Measurements from ENCODE around the gene ROCK2. TPM values are rescaled to one million over a fixed set of nuclear protein-coding genes. Genes with fewer than 3 reads are reported as not detected.
A peak's percentile ranks its signal among the peaks of the same experiment; 100 is the strongest.

Gene ROCK2
- total and polyA plus RNA-seq, 2 of the 13 experiments (the other 11 are each of a cell fraction or from before 2014, with no cell fraction given): 38.1 to 119 TPM

DNA sequence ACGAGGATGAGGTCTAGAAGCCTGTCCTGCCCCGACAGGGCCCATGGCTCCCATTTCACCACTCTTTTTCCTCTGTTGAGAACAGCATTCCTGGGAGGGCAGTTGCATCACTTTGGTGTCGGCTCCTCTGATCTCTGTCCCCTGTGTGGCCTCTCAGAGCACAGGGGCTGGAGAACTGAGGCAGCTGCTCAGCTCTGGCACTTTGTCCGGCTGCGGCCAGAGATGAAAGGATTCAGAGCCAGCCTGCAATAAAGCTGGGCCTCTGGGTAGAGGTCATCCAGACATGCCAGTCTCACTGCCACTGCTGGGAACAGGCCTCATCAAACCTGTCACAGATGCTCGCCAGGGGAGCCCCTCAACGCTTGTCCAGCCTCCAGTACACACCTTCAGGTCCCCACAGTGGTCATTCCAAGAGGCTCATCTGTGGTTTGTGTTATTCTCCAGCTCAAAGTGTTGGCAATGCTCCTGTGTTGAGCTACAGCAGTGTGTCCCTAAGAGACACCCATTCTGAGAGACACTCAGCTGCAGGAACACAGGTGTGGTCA, 13.1 kb upstream of the ROCK2 start (continued):
- peak; percentile 66; the same call in 1 of the 2 replicates for TF ChIP-seq ZNF562 (CRISPR knock-in tag; IDR thresholded peaks at IDR 0.05; ENCODE audit: borderline replicate concordance)
- TF ChIP-seq ZSCAN9 (CRISPR knock-in tag; IDR thresholded peaks at IDR 0.05; ENCODE audit: borderline replicate concordance): peak; percentile 99
- TF ChIP-seq, protein P1, sequence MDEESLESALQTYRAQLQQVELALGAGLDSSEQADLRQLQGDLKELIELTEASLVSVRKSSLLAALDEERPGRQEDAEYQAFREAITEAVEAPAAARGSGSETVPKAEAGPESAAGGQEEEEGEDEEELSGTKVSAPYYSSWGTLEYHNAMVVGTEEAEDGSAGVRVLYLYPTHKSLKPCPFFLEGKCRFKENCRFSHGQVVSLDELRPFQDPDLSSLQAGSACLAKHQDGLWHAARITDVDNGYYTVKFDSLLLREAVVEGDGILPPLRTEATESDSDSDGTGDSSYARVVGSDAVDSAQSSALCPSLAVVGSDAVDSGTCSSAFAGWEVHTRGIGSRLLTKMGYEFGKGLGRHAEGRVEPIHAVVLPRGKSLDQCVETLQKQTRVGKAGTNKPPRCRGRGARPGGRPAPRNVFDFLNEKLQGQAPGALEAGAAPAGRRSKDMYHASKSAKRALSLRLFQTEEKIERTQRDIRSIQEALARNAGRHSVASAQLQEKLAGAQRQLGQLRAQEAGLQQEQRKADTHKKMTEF (CRISPR knock-in tag; IDR thresholded peaks at IDR 0.05): peak; percentile 100
- peak; percentile 95 for TF ChIP-seq AHR (CRISPR knock-in tag; IDR thresholded peaks at IDR 0.05)
- peak; percentile 96; the same call in 1 of the 2 replicates for TF ChIP-seq KMT2A (CRISPR knock-in tag; IDR thresholded peaks at IDR 0.05)
- TF ChIP-seq, protein P2, sequence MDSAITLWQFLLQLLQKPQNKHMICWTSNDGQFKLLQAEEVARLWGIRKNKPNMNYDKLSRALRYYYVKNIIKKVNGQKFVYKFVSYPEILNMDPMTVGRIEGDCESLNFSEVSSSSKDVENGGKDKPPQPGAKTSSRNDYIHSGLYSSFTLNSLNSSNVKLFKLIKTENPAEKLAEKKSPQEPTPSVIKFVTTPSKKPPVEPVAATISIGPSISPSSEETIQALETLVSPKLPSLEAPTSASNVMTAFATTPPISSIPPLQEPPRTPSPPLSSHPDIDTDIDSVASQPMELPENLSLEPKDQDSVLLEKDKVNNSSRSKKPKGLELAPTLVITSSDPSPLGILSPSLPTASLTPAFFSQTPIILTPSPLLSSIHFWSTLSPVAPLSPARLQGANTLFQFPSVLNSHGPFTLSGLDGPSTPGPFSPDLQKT (CRISPR knock-in tag; IDR thresholded peaks at IDR 0.05; ENCODE audit: borderline replicate concordance): no peak
- TF ChIP-seq, protein P3, sequence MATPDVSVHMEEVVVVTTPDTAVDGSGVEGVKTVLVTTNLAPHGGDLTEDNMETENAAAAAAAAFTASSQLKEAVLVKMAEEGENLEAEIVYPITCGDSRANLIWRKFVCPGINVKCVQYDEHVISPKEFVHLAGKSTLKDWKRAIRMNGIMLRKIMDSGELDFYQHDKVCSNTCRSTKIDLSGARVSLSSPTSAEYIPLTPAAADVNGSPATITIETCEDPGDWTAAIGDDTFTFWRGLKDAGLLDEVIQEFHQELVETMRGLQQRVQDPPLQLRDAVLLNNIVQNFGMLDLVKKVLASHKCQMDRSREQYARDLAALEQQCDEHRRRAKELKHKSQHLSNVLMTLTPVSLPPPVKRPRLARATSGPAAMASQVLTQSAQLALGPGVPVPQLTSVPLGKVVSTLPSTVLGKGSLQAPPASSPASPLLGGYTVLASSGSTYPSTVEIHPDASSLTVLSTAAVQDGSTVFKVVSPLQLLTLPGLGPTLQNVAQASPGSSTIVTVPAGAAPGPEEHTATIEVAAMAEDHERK (CRISPR knock-in tag; IDR thresholded peaks at IDR 0.05; ENCODE audit: low read depth): peak; percentile 57; the same call in 1 of the 2 replicates
- TF ChIP-seq, protein P4, sequence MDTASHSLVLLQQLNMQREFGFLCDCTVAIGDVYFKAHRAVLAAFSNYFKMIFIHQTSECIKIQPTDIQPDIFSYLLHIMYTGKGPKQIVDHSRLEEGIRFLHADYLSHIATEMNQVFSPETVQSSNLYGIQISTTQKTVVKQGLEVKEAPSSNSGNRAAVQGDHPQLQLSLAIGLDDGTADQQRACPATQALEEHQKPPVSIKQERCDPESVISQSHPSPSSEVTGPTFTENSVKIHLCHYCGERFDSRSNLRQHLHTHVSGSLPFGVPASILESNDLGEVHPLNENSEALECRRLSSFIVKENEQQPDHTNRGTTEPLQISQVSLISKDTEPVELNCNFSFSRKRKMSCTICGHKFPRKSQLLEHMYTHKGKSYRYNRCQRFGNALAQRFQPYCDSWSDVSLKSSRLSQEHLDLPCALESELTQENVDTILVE (CRISPR knock-in tag; IDR thresholded peaks at IDR 0.05): peak; percentile 98
- TF ChIP-seq ATM (IDR thresholded peaks at IDR 0.05; ENCODE audit: borderline replicate concordance): no peak
- no peak; the same call in 1 of the 2 replicates for TF ChIP-seq SNAI1 (CRISPR knock-in tag; IDR thresholded peaks at IDR 0.05; ENCODE audit: borderline replicate concordance)
- TF ChIP-seq ZNF432 (CRISPR knock-in tag; IDR thresholded peaks at IDR 0.05; ENCODE audit: borderline replicate concordance): no peak
- TF ChIP-seq NCOR1 (IDR thresholded peaks at IDR 0.05; ENCODE audit: borderline replicate concordance, low read length): peak; percentile 100
- TF ChIP-seq ZNF263 (CRISPR knock-in tag; IDR thresholded peaks at IDR 0.05): peak; percentile 87
- TF ChIP-seq GATAD2A (CRISPR knock-in tag; IDR thresholded peaks at IDR 0.05): peak; percentile 100
- TF ChIP-seq, protein P5, sequence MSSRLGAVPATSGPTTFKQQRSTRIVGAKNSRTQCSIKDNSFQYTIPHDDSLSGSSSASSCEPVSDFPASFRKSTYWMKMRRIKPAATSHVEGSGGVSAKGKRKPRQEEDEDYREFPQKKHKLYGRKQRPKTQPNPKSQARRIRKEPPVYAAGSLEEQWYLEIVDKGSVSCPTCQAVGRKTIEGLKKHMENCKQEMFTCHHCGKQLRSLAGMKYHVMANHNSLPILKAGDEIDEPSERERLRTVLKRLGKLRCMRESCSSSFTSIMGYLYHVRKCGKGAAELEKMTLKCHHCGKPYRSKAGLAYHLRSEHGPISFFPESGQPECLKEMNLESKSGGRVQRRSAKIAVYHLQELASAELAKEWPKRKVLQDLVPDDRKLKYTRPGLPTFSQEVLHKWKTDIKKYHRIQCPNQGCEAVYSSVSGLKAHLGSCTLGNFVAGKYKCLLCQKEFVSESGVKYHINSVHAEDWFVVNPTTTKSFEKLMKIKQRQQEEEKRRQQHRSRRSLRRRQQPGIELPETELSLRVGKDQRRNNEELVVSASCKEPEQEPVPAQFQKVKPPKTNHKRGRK (CRISPR knock-in tag; IDR thresholded peaks at IDR 0.05): no peak; the same call in 1 of the 2 replicates
- TF ChIP-seq ZMYM4 (CRISPR knock-in tag; IDR thresholded peaks at IDR 0.05): peak; percentile 99
- no peak for TF ChIP-seq NPAS2 (CRISPR knock-in tag; IDR thresholded peaks at IDR 0.05; ENCODE audit: borderline replicate concordance)
- TF ChIP-seq IRX3 (CRISPR knock-in tag; IDR thresholded peaks at IDR 0.05; ENCODE audit: borderline replicate concordance, low read depth): peak; percentile 98
- TF ChIP-seq, protein P6, sequence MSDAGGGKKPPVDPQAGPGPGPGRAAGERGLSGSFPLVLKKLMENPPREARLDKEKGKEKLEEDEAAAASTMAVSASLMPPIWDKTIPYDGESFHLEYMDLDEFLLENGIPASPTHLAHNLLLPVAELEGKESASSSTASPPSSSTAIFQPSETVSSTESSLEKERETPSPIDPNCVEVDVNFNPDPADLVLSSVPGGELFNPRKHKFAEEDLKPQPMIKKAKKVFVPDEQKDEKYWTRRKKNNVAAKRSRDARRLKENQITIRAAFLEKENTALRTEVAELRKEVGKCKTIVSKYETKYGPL (CRISPR knock-in tag; IDR thresholded peaks at IDR 0.05): peak; percentile 94
- TF ChIP-seq RFX1 (IDR thresholded peaks at IDR 0.05): no peak
- TF ChIP-seq ZKSCAN1 (IDR thresholded peaks at IDR 0.05; ENCODE audit: low read length): peak; percentile 84
- TF ChIP-seq ZNF30 (CRISPR knock-in tag; IDR thresholded peaks at IDR 0.05): no peak
- TF ChIP-seq RARG (CRISPR knock-in tag; IDR thresholded peaks at IDR 0.05; ENCODE audit: low read depth): 0 out of 2 replicates have a peak, but pooled peaks have one; percentile 4

All from HepG2 (cell line).